Measurements from ENCODE around the gene EDARADD.
"Not testable (repeated sequence)": the region's sequence is repeated elsewhere in the genome, so short reads cannot be mapped to it uniquely, and the experiment has no call there.

The EDARADD gene

GRCh38 chr1:236393681-236394481, at the start of gene EDARADD:
EDARADD (plus strand) TSS chr1:236394286; CDS start chr1:236394445, 159 bp downstream.
- in situ Hi-C loops (cut with MboI; ENCODE audit: low sequenced_read_pairs), result no loop called here

- in situ Hi-C loops (cut with MboI; ENCODE audit: low sequenced_read_pairs), result no loop called here
These were observed 48.4 kb upstream of the EDARADD start for GRCh38 chr1:236345728-236346127.

- in situ Hi-C loops (cut with MboI; ENCODE audit: low sequenced_read_pairs), result no loop called here
These were observed 46.0 kb upstream of the EDARADD start for GRCh38 chr1:236348071-236348470.

DNA sequence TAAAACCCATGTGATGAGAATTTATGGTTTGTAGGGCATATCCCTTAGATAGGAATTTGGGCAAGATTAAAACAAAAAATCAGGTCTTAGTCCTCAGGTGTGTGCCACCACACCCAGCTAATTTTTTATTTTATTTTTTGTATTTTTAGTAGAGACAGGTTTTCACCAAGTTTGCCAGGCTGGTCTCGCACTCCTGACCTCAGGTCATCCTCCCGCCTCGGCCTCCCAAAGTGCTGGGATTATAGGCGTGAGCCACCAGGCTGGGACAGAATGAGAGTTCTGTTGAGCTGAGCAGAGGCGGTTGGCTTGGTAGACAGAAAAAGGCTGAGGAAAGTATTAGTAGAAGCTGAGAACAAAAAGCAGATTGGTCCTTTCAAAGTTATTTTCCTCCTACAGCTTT, 43.8 kb upstream of the EDARADD start:
- in situ Hi-C loops (cut with MboI; ENCODE audit: low sequenced_read_pairs), result no loop called here

DNA sequence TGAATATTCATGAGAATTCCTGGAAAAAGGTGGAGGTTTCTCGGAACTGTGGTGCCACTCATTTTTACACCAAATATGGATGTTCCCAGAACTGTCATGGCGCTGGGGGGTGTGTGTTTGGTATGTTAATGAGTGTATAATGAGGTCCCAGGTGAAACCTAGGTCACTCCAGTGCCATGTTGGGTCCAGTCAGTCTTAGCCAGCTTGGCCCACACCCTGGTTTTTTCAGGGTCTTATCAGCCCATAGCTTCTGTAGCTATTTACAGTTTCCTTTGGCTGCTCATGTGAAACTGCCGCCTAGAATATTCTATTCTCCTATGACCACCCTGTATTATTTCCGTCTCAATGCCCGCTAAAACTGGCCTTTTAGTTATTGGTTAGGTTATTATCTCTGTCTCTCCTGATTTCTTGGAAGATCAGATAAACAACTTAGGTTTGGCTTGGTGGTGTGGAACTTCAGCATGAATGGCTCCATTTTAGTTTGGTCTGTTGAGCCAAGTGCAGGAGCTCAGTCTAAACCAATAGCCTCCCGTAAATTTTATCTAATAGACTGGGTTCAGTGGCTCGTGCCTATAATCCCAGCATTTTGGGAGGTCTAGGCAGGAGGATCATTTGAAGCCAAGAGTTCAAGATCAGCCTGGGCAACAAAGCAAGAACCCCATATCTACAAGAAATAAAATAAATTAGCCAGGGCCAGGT, 42.1 kb upstream of the EDARADD start:
- in situ Hi-C loops (cut with MboI; ENCODE audit: low sequenced_read_pairs), result no loop called here

- in situ Hi-C loops (cut with MboI; ENCODE audit: low sequenced_read_pairs), result not testable (repeated sequence)
These were observed 41.3 kb upstream of the EDARADD start for GRCh38 chr1:236352747-236353146.

DNA sequence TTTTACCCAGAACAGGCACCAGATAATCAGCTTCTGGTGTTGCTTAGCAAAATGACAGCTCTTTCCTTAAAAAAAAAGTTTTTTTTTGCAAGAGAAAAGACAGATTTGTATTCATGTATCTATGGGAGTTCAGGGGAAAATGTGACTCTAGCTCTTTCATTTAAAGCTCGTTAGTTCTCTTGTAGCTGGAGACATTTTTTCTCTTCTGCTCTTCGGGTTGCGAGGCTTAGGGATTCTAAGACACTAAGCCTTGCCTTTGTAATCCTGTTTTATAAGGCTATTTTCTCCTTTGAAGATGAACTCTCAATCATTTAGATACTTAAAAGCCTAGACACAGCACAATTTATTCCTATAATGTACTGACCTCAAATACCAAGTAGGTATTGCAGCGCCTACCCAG, 40.3 kb upstream of the EDARADD start:
- in situ Hi-C loops (cut with MboI; ENCODE audit: low sequenced_read_pairs), result no loop called here

DNA sequence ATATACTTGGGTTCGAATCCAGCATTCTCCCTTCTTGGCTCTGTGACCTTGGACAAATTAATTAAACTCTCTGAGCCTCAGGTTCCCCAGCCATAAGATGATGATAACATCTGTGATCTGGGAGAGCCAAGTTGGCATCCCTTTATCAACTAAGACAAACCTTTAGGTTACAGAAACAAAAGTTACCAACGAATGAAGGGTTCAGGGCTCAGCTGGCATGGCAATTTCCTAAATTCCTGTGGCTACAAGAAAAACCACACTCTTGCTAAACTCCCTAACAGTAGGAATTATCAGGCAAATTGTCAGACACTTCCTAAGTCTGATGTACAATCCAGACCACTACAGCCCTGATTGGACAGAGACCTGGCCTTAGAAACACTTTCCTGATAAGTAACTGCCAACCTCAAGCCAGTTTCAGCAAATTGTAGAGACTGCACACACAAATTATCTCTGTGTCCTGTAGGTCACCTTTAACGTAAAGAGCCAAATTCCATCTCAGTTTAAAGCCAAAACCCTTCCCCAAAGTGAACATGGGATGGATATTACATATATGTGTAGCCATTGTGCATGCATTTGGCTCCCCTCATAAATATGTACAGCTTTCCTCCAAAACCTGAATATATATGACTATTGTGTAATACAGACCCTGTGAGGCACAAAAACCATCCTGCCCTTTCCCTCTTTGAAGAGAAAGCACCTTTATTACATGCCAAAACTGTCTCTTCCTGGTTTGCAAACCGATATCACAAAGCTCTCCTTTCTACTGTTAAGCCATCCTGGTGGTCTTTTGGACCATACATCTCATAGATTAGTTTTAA, 39.5 kb upstream of the EDARADD start:
- in situ Hi-C loops (cut with MboI; ENCODE audit: low sequenced_read_pairs), result no loop called here

DNA sequence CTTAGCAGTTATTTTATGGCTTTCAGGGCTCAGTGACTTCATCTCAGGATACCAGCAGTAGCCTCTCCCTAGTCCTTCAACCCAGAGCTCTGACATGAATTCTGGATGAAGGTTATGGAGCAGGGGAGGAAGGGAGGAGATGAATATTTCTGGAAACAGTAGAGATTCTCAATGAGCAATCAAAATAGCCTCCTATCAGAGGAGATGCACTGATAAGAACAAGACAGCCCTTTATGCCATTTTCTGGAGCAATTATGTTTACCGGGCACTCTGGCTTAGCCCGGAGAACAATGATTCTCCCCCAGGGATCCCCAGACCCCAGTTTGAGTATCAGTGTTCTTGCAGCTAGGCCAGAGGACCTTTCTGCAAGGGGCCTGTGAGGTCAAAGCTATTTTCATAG, 37.9 kb upstream of the EDARADD start:
- in situ Hi-C loops (cut with MboI; ENCODE audit: low sequenced_read_pairs), result no loop called here

DNA sequence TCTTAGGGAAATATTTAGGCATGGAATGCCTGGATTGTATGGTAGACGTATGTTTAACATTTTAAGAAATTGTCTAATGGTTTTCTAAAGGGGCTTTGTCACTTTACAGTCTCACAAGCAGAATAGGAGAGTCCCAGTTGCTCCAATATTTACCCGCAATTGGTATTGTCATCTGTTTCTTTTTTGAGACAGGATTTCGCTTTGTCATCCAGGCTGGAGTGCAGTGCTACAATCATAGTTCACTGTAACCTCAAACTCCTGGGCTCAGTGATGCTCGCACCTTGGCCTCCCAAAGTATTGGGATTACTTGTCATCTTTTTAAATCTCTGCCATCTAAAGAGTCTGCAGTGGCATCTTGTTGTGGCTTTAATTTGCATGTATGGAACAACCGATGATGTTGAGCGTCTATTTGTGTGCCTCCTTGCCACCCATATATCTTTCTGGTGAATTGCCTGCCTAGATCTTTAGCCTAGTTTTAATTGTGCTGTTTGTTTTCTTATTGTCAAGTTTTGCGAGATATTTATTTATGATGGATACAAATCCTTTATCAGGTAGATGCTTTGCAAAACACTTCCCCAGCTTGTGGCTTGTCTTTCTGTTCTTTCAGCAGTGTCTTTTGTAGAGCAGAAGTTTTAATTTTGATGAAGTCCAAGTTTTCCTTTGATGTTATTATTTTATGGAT, 32.0 kb upstream of the EDARADD start:
- in situ Hi-C loops (cut with MboI; ENCODE audit: low sequenced_read_pairs), result no loop called here

- in situ Hi-C loops (cut with MboI; ENCODE audit: low sequenced_read_pairs), result no loop called here
These were observed 30.8 kb upstream of the EDARADD start for GRCh38 chr1:236363237-236363636.

- in situ Hi-C loops (cut with MboI; ENCODE audit: low sequenced_read_pairs), result no loop called here
These were observed 28.0 kb upstream of the EDARADD start for GRCh38 chr1:236365999-236366570.

- in situ Hi-C loops (cut with MboI; ENCODE audit: low sequenced_read_pairs), result not testable (repeated sequence)
These were observed 27.4 kb upstream of the EDARADD start for GRCh38 chr1:236366681-236367080.

DNA sequence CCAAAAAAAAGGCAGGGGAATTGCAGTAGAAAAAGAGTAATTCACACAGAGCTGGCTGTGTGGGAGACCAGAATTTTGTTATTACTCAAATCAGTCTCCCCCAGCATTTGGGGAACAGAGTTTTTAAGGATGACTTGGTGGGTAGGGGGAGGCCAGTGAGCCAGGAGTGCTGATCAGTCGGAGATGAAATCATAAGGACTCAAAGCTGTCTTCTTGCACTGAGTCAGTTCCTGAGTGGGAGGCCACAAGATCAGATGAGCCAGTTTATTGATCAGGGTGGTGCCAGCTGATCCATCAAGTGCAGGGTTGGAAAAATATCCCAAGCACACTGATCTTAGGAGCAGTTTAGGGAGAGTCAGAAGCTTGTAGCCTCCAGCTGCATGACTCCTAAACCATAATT, 23.7 kb upstream of the EDARADD start:
- in situ Hi-C loops (cut with MboI; ENCODE audit: low sequenced_read_pairs), result no loop called here

- in situ Hi-C loops (cut with MboI; ENCODE audit: low sequenced_read_pairs), result no loop called here
These were observed 23.0 kb upstream of the EDARADD start for GRCh38 chr1:236371083-236371482.

DNA sequence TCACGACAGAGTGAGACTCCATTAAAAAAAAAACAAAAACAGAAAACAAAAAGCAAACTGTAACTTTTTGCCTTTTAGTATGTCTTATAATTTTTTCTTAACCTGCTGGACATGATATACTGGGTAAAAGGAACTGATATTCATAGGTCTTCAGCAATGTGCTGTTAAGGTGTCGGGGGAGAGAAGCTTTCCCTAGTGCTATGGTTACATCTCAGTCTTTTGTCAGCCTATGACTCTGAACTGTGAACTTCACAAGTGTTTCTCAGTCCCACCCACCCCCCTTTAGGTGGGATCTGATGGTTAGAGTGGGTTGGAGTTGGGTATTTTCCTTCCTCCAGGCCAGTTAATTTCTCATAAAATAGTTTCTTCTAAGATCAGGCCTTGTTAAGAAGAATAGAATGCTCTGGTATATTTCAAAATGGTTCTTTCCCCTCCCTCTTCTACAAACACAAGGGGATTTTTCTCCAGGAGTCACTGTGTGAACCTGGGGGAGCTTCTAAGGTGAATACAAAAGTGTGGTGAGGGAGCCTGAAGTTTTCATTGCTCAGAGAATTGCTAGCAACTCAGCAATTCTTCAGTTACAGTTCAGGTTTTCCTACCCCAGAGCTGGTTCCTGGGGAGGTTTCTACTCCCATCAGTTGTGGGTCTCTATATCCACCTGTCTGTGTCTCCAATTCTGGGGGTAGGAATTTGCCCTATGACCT, 16.1 kb upstream of the EDARADD start:
- in situ Hi-C loops (cut with MboI; ENCODE audit: low sequenced_read_pairs), result no loop called here

- in situ Hi-C loops (cut with MboI; ENCODE audit: low sequenced_read_pairs), result no loop called here
These were observed 12.4 kb upstream of the EDARADD start for GRCh38 chr1:236381565-236382158.

DNA sequence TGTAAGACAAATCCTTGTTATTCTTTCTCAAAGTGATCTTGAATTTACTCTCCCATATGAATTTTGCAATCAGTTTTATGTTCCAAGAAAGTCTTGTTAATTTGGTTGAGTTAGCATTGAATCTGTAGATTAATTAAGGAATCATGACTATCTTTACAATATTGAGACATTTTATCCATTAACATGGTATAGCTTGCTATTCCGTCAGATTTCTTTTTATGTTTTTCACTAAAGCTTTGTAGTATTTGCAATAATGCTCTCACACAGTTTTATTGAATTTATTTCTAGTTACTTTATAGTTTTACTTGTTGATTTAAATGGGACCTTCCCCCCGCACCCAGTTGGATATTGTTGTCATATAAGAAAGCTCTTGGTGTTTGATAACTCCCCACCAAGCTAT, 5.8 kb upstream of the EDARADD start:
- in situ Hi-C loops (cut with MboI; ENCODE audit: low sequenced_read_pairs), result no loop called here

- in situ Hi-C loops (cut with MboI; ENCODE audit: low sequenced_read_pairs), result no loop called here
These were observed 4.8 kb upstream of the EDARADD start for GRCh38 chr1:236389253-236389652.

- in situ Hi-C loops (cut with MboI; ENCODE audit: low sequenced_read_pairs), result no loop called here
These were observed 3.1 kb upstream of the EDARADD start for GRCh38 chr1:236391008-236391407.
